B cell (primary cell): ENCODE results near the gene RPLP1. TPM values are rescaled to one million over a fixed set of nuclear protein-coding genes. Genes with fewer than 3 reads are reported as not detected.

Experiments used
- ATAC-seq: fragments of 200-7000 bp; cut with Tn5 transposase; one replicate; pipeline ENCODE4 v1.10.0; 2021; ENCODE audit warnings: low read depth, mild to moderate bottlenecking, moderate number of reproducible peaks, moderate library complexity
- CTCF ChIA-PET: fragments of 350-600 bp; sonication (Branson Sonifier 250); formaldehyde crosslinking; loops from one replicate; lab custom pipeline; 2021; ENCODE audit warnings: antibody characterized with exemption, inconsistent platforms; lab: Charles Lee
- POLR2A ChIA-PET: fragments of 350-600 bp; sonication (Branson Sonifier 250); formaldehyde crosslinking; loops from one replicate; lab custom pipeline; 2021; ENCODE audit warnings: antibody characterized with exemption; lab: Charles Lee
- DNase-seq: peaks from one replicate; pipeline ENCODE4 v3.0.0; 2013
- H2AFZ ChIP-seq: 2 replicates; pipeline ENCODE4 v1.6.1; 2012; ENCODE audit warnings: mild to moderate bottlenecking, low read depth, low read length; ENCODE audit not compliant: insufficient read depth, poor library complexity, severe bottlenecking
- H3K27ac ChIP-seq, 2 donors: 1 replicate in 1 of 2; 2 replicates in 1 of 2; pipeline ENCODE4 v1.5.1; 2012 to 2013; ENCODE audit warnings: low read length in 2 of 2, mild to moderate bottlenecking in 2 of 2, moderate library complexity in 1 of 2
- H3K27me3 ChIP-seq, 4 experiments: fragments of 200-600 bp in 1 of 4; sonication (generic) in 1 of 4; replicated peaks in 1 of 4; 1 replicate in 2 of 4; 2 replicates in 2 of 4; pipeline versions ENCODE4 v1.6.1 to v1.7.0; 2013 to 2016; ENCODE audit warnings: low read length in 3 of 4, mild to moderate bottlenecking in 2 of 4, mixed read lengths in 1 of 4, moderate library complexity in 1 of 4; ENCODE audit not compliant: insufficient read depth in 4 of 4, control insufficient read depth in 3 of 4; ENCODE audit errors: control extremely low read depth in 1 of 4
- H3K36me3 ChIP-seq, 2 experiments: replicated peaks in 1 of 2; 1 replicate in 1 of 2; 2 replicates in 1 of 2; pipeline versions ENCODE4 v1.6.1 to v1.7.1; 2013; ENCODE audit warnings: low read length in 1 of 2; ENCODE audit not compliant: insufficient read depth in 2 of 2, control insufficient read depth in 1 of 2; ENCODE audit errors: control extremely low read depth in 1 of 2, extremely low read depth in 1 of 2
- H3K4me1 ChIP-seq, 2 donors: fragments of 200-600 bp in 1 of 2; sonication (generic) in 1 of 2; 1 replicate in 1 of 2; 2 replicates in 1 of 2; pipeline versions ENCODE4 v1.5.1 to v1.6.1; 2013 to 2017; ENCODE audit warnings: low read length in 2 of 2; ENCODE audit not compliant: control insufficient read depth in 2 of 2, insufficient read depth in 2 of 2
- H3K4me2 ChIP-seq: replicated peaks from 2 replicates; pipeline ENCODE3; 2012; ENCODE audit warnings: mild to moderate bottlenecking, low read depth, low read length; ENCODE audit not compliant: poor library complexity, severe bottlenecking
- H3K4me3 ChIP-seq, 5 experiments: fragments of 200-600 bp in 1 of 5; sonication (generic) in 1 of 5; 1 replicate in 3 of 5; 2 replicates in 2 of 5; pipeline versions ENCODE4 v1.5.1 to v1.7.0; 2011 to 2016; ENCODE audit warnings: low read length in 4 of 5, mild to moderate bottlenecking in 4 of 5, low read depth in 2 of 5, control low read depth in 1 of 5, moderate library complexity in 1 of 5; ENCODE audit not compliant: insufficient read depth in 1 of 5; ENCODE audit errors: control extremely low read depth in 1 of 5, extremely low read depth in 1 of 5
- H3K79me2 ChIP-seq: fragments of 200-600 bp; sonication (generic); one replicate; pipeline ENCODE4 v1.6.0; 2016; ENCODE audit warnings: low read length; ENCODE audit not compliant: control insufficient read depth, insufficient read depth
- H3K9ac ChIP-seq: fragments of 200-600 bp; sonication (generic); 2 replicates; pipeline ENCODE4 v1.6.1; 2017; ENCODE audit warnings: mild to moderate bottlenecking, low read length, moderate library complexity
- H3K9me3 ChIP-seq, 3 donors: one replicate each; pipeline versions ENCODE4 v1.6.1 to v1.7.1; 2013; ENCODE audit warnings: low read length in 2 of 3; ENCODE audit not compliant: control insufficient read depth in 2 of 3, insufficient read depth in 1 of 3; ENCODE audit errors: control extremely low read depth in 1 of 3
- H4K20me1 ChIP-seq: 2 replicates; pipeline ENCODE4 v1.6.0; 2012; ENCODE audit warnings: mild to moderate bottlenecking, low read length; ENCODE audit not compliant: insufficient read depth, control insufficient read depth, poor library complexity, severe bottlenecking
- H3K27ac Mint-ChIP-seq: one replicate; pipeline ENCODE4 v1.8.0; 2021; ENCODE audit warnings: mixed read lengths
- H3K27me3 Mint-ChIP-seq: one replicate; pipeline ENCODE4 v1.8.0; 2021; ENCODE audit warnings: mixed read lengths
- H3K4me1 Mint-ChIP-seq: one replicate; pipeline ENCODE4 v1.8.0; 2021; ENCODE audit warnings: mixed read lengths
- H3K4me3 Mint-ChIP-seq: one replicate; pipeline ENCODE4 v1.8.0; 2021; ENCODE audit warnings: mixed read lengths
- H3K9me3 Mint-ChIP-seq: one replicate; pipeline ENCODE4 v1.8.0; 2022; ENCODE audit warnings: mixed read lengths; ENCODE audit not compliant: insufficient read depth
- EZH2 ChIP-seq: IDR thresholded peaks from 2 replicates; pipeline ENCODE4 v1.6.1; 2012; ENCODE audit warnings: borderline replicate concordance, low read depth, mild to moderate bottlenecking, moderate library complexity, low read length; ENCODE audit not compliant: insufficient read depth, poor library complexity, severe bottlenecking
- WGBS: methylation state at CpG from one replicate; pipeline ENCODE4 v1.1.5; 2013; ENCODE audit warnings: missing lambda C conversion rate; ENCODE audit not compliant: insufficient coverage; 5-methylcytosine and 5-hydroxymethylcytosine counted together
- intact Hi-C: fragments of 100-400 bp; cut with micrococcal nuclease; formaldehyde crosslinking; loops from one replicate; pipeline ENCODE4 v1.10.0; 2022
- polyA plus RNA-seq: library from polyadenylated mRNA; depleted of rRNA; stranded (reverse); fragments of >200 nt; gene quantifications from 2 replicates; pipeline ENCODE4 v1.2.3, GENCODE V29; 2012
- total RNA-seq, 2 donors: library from RNA; stranded (reverse); fragments of 120-200 nt in 1 of 2; gene quantifications; 1 replicate in 1 of 2; 2 replicates in 1 of 2; pipeline versions ENCODE4 v1.2.3 to v1.2.4, GENCODE V29; 2013 to 2022
- TF ChIP-seq, protein P1 (sequence below): fragments of 200-600 bp; IDR thresholded peaks from one replicate; pipeline ENCODE4 v1.8.0; 2022; ENCODE audit warnings: antibody characterized with exemption, mild to moderate bottlenecking

Gene RPLP1
- total and polyA plus RNA-seq, 2 donors (not counting 1 experiment from before 2014, with no cell fraction given), result 2,373 to 2,470 TPM

GRCh38 chr15:69486481-69487110 lies 34.0 kb downstream of the RPLP1 start:
- Histone ChIP-seq H3K27ac (no peak overlapping the region), H3K27me3 (peaks cover 0 to 3% (median 0%) of the 10 kb centered on the region in 4 experiments), H3K36me3 (no peaks in the 10 kb centered on the region), H4K20me1 (no peaks in the 10 kb centered on the region), H3K79me2 (no peaks in the 10 kb centered on the region), H2AFZ (no peak overlapping the region), H3K9me3 (peaks cover under 1 to 9% (median 3%) of the 10 kb centered on the region in 3 donors), H3K4me2 (no peak overlapping the region), H3K9ac (no peak overlapping the region), H3K4me3 (no peak overlapping the region), H3K4me1 (no peaks in the 10 kb centered on the region)
- Mint-ChIP-seq H3K27ac (no peak overlapping the region), H3K27me3 (peaks cover 28% of the 10 kb centered on the region), H3K9me3 (peaks cover 4% of the 10 kb centered on the region), H3K4me3 (no peak overlapping the region), H3K4me1 (no peaks in the 10 kb centered on the region)
- POLR2A ChIA-PET, result interaction anchor here (0.6 kb wide), 1 partner anchor 10 kb away, joined by 5 read pairs; no protein-coding TSS in a partner anchor
- TF ChIP-seq, protein P1, sequence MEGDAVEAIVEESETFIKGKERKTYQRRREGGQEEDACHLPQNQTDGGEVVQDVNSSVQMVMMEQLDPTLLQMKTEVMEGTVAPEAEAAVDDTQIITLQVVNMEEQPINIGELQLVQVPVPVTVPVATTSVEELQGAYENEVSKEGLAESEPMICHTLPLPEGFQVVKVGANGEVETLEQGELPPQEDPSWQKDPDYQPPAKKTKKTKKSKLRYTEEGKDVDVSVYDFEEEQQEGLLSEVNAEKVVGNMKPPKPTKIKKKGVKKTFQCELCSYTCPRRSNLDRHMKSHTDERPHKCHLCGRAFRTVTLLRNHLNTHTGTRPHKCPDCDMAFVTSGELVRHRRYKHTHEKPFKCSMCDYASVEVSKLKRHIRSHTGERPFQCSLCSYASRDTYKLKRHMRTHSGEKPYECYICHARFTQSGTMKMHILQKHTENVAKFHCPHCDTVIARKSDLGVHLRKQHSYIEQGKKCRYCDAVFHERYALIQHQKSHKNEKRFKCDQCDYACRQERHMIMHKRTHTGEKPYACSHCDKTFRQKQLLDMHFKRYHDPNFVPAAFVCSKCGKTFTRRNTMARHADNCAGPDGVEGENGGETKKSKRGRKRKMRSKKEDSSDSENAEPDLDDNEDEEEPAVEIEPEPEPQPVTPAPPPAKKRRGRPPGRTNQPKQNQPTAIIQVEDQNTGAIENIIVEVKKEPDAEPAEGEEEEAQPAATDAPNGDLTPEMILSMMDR, result no peak
- TF ChIP-seq EZH2, result no peak
- intact Hi-C loops, result no loop called here
- DNase-seq (no peak), ATAC-seq (no peak)
- 89% methylated on average over 3 of the region's 3 CpGs for whole genome bisulfite sequencing
- CTCF ChIA-PET, result interaction anchor here (0.9 to 1.9 kb wide), 3 partner anchors 9 to 1236 kb away, joined by 3 to 5 read pairs (median 4); no protein-coding TSS in a partner anchor

DNA sequence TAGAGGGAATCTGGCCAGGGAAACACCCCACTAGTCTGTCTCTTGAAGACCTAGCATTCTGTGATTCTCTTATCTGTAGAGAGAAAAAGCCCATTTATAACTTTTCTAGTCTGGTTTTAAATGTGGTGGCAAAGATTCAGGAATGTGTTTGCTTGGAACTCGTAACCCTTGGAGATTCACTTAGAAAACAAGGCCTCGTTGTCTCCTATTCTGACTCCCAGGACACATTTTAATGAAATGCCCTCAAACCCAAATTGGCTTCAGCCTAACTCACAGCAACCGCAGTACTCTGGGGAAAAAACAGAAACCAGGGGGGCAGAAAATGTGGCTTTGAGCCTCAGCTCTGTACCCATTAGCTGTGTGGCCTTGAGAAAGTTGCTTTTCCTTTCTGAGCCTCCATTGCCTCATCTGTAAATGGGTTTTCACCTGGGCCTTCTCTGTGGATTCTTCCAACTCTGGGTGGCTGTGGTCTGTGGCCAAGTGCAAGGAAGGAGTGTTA lies 36.5 kb downstream of the RPLP1 start:
- H3K79me2 ChIP-seq, result no peaks in the 10 kb centered on the region
- no peaks in the 10 kb centered on the region for H3K4me1 Mint-ChIP-seq
- ATAC-seq, result no peak
- TF ChIP-seq, protein P1, result no peak
- no peak for TF ChIP-seq EZH2
- H3K27me3 Mint-ChIP-seq, result peaks cover 34% of the 10 kb centered on the region
- no peak overlapping the region for H2AFZ ChIP-seq
- H3K4me3 Mint-ChIP-seq, result no peak overlapping the region
- peaks cover 7% of the 10 kb centered on the region for H3K9me3 Mint-ChIP-seq
- 86% methylated on average over 1 of the region's 3 CpGs for WGBS
- no peak overlapping the region for H3K4me2 ChIP-seq
- no peaks in the 10 kb centered on the region for H3K36me3 ChIP-seq
- no peak overlapping the region for H3K27ac ChIP-seq
- H3K9ac ChIP-seq, result no peak overlapping the region
- peaks cover 2 to 9% (median 3%) of the 10 kb centered on the region in 3 donors for H3K9me3 ChIP-seq
- CTCF ChIA-PET, result no interaction called here
- POLR2A ChIA-PET, result no interaction called here
- intact Hi-C loops, result no loop called here
- H3K4me3 ChIP-seq, result no peak overlapping the region
- no peak for DNase-seq
- H3K27ac Mint-ChIP-seq, result no peak overlapping the region
- H3K27me3 ChIP-seq, result peaks cover 0 to 3% (median 0%) of the 10 kb centered on the region in 4 experiments
- no peaks in the 10 kb centered on the region for H4K20me1 ChIP-seq
- no peaks in the 10 kb centered on the region for H3K4me1 ChIP-seq
